Fibroblast of lung (primary cell): Measurements from ENCODE around the gene TMEM178B. TPM values are rescaled to one million over a fixed set of nuclear protein-coding genes. Genes with fewer than 3 reads are reported as not detected.

Experiments
- DNase-seq, 2 donors: peaks; one replicate each; pipeline versions ENCODE4 v3.0.0 to v3.0.0-alpha.2; 2010; ENCODE audit warnings: low read depth in 2 of 2
- H2AFZ ChIP-seq: 2 replicates; pipeline ENCODE4 v1.5.1; 2012; ENCODE audit warnings: low read length, control low read depth, inconsistent platforms
- H3K27ac ChIP-seq: 2 replicates; pipeline ENCODE4 v1.5.1; 2011; ENCODE audit warnings: low read length, control low read depth; ENCODE audit not compliant: insufficient read depth
- H3K27me3 ChIP-seq: 2 replicates; pipeline ENCODE4 v1.5.1; 2011; ENCODE audit warnings: mild to moderate bottlenecking, low read length; ENCODE audit not compliant: control insufficient read depth, insufficient read depth
- H3K36me3 ChIP-seq: 2 replicates; pipeline ENCODE4 v1.5.1; 2011; ENCODE audit warnings: low read length; ENCODE audit not compliant: control insufficient read depth, insufficient read depth
- H3K4me1 ChIP-seq: 2 replicates; pipeline ENCODE4 v1.5.1; 2011; ENCODE audit warnings: low read length; ENCODE audit not compliant: control insufficient read depth, insufficient read depth; ENCODE audit errors: extremely low read depth
- H3K4me2 ChIP-seq: 2 replicates; pipeline ENCODE4 v1.5.1; 2011; ENCODE audit warnings: low read length, control low read depth; ENCODE audit not compliant: insufficient read depth; ENCODE audit errors: extremely low read depth
- H3K4me3 ChIP-seq, 4 experiments: fragments of 200-600 bp in 1 of 4; sonication (generic) in 1 of 4; replicated peaks in 1 of 4; 2 replicates each; pipeline ENCODE4 v1.5.1; 2011 to 2016; ENCODE audit warnings: low read length in 4 of 4, low read depth in 3 of 4, mild to moderate bottlenecking in 3 of 4, control low read depth in 2 of 4, inconsistent platforms in 1 of 4, mixed read lengths in 1 of 4; ENCODE audit not compliant: insufficient read depth in 1 of 4; ENCODE audit errors: control extremely low read depth in 1 of 4
- H3K79me2 ChIP-seq: 2 replicates; pipeline ENCODE4 v1.5.1; 2012; ENCODE audit warnings: mild to moderate bottlenecking, low read length, inconsistent platforms; ENCODE audit not compliant: control insufficient read depth, insufficient read depth
- H3K9ac ChIP-seq: 2 replicates; pipeline ENCODE4 v1.5.1; 2011; ENCODE audit warnings: mild to moderate bottlenecking, low read length, control low read depth; ENCODE audit not compliant: insufficient read depth
- H3K9me3 ChIP-seq: 2 replicates; pipeline ENCODE4 v1.5.1; 2012; ENCODE audit warnings: low read depth, low read length; ENCODE audit not compliant: control insufficient read depth, insufficient read depth
- H4K20me1 ChIP-seq: 2 replicates; pipeline ENCODE4 v1.5.1; 2011; ENCODE audit warnings: low read length; ENCODE audit not compliant: control insufficient read depth, insufficient read depth; ENCODE audit errors: extremely low read depth
- CTCF ChIP-seq, 2 donors: IDR thresholded peaks in 1 of 2; conservative IDR thresholded peaks in 1 of 2; 1 replicate in 1 of 2; 2 replicates in 1 of 2; pipeline ENCODE4 v1.5.1; 2011 to 2012; ENCODE audit warnings: low read length in 2 of 2, control low read depth in 1 of 2, inconsistent platforms in 1 of 2, low read depth in 1 of 2, mild to moderate bottlenecking in 1 of 2
- EZH2 ChIP-seq: IDR thresholded peaks from 2 replicates; pipeline ENCODE4 v1.5.1; 2012; ENCODE audit warnings: low read length, control low read depth, mild to moderate bottlenecking; ENCODE audit errors: missing control alignments
- polyA plus RNA-seq, 2 donors: library from polyadenylated mRNA; depleted of rRNA in 1 of 2; stranded (reverse) in 1 of 2; unstranded in 1 of 2; fragments of >200 nt; gene quantifications; 2 replicates each; pipeline ENCODE4 v1.2.1, GENCODE V29; 2011 to 2012; ENCODE audit warnings: missing spikeins in 1 of 2
- total RNA-seq: library from RNA; depleted of rRNA; stranded (reverse); fragments of >200 nt; gene quantifications from 2 replicates; pipeline ENCODE4 v1.2.1, GENCODE V29; 2014

TMEM178B gene
- total and polyA plus RNA-seq, 2 donors (not counting 1 experiment from before 2014, with no cell fraction given): under 0.01 to 0.14 TPM

- no peaks in the 10 kb centered on the region for H4K20me1 ChIP-seq
- H3K36me3 ChIP-seq: no peaks in the 10 kb centered on the region
- H3K4me1 ChIP-seq: no peaks in the 10 kb centered on the region
- no peak overlapping the region for H3K9ac ChIP-seq
- no peaks in the 10 kb centered on the region for H3K9me3 ChIP-seq
- H2AFZ ChIP-seq: no peak overlapping the region
- no peak overlapping the region for H3K4me3 ChIP-seq
- TF ChIP-seq CTCF (conservative IDR thresholded peaks at IDR 0.05 in 1 of 2, IDR thresholded peaks at IDR 0.05 in 1 of 2; ENCODE audit: low read depth in 1 of 2, low read length in 2 of 2) (no peak), EZH2 (no peak)
- no peak overlapping the region for H3K27ac ChIP-seq
- H3K27me3 ChIP-seq: no peaks in the 10 kb centered on the region
- H3K4me2 ChIP-seq: no peak overlapping the region
- no peak for DNase-seq
- no peaks in the 10 kb centered on the region for H3K79me2 ChIP-seq
Measured at GRCh38 chr7:141306081-141306480, 232.2 kb downstream of the TMEM178B start.

GRCh38 chr7:141312395-141312794 lies 238.5 kb downstream of the TMEM178B start:
- Histone ChIP-seq H2AFZ (no peak overlapping the region), H4K20me1 (no peaks in the 10 kb centered on the region), H3K79me2 (no peaks in the 10 kb centered on the region), H3K4me1 (no peaks in the 10 kb centered on the region), H3K36me3 (no peaks in the 10 kb centered on the region), H3K9me3 (no peaks in the 10 kb centered on the region), H3K27ac (no peak overlapping the region), H3K4me3 (no peak overlapping the region), H3K9ac (no peak overlapping the region), H3K4me2 (no peak overlapping the region), H3K27me3 (no peaks in the 10 kb centered on the region)
- DNase-seq: no peak
- no peak for TF ChIP-seq EZH2

GRCh38 chr7:141312828-141313521 lies 239.1 kb downstream of the TMEM178B start:
- H3K27ac ChIP-seq: no peak overlapping the region
- no peak for DNase-seq
- H3K4me3 ChIP-seq: no peak overlapping the region
- H3K27me3 ChIP-seq: no peaks in the 10 kb centered on the region
- H4K20me1 ChIP-seq: no peaks in the 10 kb centered on the region
- H3K36me3 ChIP-seq: no peaks in the 10 kb centered on the region
- no peak overlapping the region for H3K9ac ChIP-seq
- no peak for TF ChIP-seq EZH2
- H3K79me2 ChIP-seq: no peaks in the 10 kb centered on the region
- H2AFZ ChIP-seq: no peak overlapping the region
- H3K9me3 ChIP-seq: no peaks in the 10 kb centered on the region
- no peak overlapping the region for H3K4me2 ChIP-seq
- no peaks in the 10 kb centered on the region for H3K4me1 ChIP-seq

GRCh38 chr7:141313896-141314295 lies 240.0 kb downstream of the TMEM178B start:
- H3K79me2 ChIP-seq: no peaks in the 10 kb centered on the region
- H3K4me1 ChIP-seq: no peaks in the 10 kb centered on the region
- no peak overlapping the region for H3K9ac ChIP-seq
- H3K27ac ChIP-seq: no peak overlapping the region
- no peak overlapping the region for H3K4me3 ChIP-seq
- no peaks in the 10 kb centered on the region for H3K36me3 ChIP-seq
- no peaks in the 10 kb centered on the region for H4K20me1 ChIP-seq
- no peak for DNase-seq
- no peak overlapping the region for H2AFZ ChIP-seq
- no peaks in the 10 kb centered on the region for H3K27me3 ChIP-seq
- no peak overlapping the region for H3K4me2 ChIP-seq
- H3K9me3 ChIP-seq: no peaks in the 10 kb centered on the region
- TF ChIP-seq CTCF (conservative IDR thresholded peaks at IDR 0.05 in 1 of 2, IDR thresholded peaks at IDR 0.05 in 1 of 2; ENCODE audit: low read depth in 1 of 2, low read length in 2 of 2) (no peak), EZH2 (no peak)
